HG02623 (cell line): Measurements from ENCODE around the gene GPR37L1.

Experiments
- ATAC-seq: cut with Tn5 transposase; IDR thresholded peaks from one replicate; pipeline ENCODE4 v1.9.1; 2021; ENCODE audit warnings: moderate library complexity; ENCODE audit not compliant: unreplicated experiment

GPR37L1 gene, protein sequence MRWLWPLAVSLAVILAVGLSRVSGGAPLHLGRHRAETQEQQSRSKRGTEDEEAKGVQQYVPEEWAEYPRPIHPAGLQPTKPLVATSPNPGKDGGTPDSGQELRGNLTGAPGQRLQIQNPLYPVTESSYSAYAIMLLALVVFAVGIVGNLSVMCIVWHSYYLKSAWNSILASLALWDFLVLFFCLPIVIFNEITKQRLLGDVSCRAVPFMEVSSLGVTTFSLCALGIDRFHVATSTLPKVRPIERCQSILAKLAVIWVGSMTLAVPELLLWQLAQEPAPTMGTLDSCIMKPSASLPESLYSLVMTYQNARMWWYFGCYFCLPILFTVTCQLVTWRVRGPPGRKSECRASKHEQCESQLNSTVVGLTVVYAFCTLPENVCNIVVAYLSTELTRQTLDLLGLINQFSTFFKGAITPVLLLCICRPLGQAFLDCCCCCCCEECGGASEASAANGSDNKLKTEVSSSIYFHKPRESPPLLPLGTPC

DNA sequence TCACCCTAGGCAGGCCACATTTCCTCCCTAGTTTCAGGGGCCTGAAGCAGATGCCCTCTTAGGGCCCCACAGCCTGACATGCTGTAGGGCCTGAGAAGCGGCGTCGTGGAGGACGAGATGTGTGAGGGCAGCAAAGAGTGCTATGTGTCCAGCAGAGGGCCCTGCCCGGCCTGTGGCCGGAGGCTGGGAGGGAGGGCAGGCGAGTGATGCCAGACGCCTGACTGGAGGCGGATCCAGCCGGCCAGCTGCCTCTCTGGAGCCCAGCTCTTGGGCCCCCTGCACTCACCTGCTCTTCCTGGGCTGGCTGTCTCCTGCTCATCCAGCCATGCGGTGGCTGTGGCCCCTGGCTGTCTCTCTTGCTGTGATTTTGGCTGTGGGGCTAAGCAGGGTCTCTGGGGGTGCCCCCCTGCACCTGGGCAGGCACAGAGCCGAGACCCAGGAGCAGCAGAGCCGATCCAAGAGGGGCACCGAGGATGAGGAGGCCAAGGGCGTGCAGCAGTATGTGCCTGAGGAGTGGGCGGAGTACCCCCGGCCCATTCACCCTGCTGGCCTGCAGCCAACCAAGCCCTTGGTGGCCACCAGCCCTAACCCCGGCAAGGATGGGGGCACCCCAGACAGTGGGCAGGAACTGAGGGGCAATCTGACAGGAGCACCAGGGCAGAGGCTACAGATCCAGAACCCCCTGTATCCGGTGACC lies at the start of gene GPR37L1:
Gene GPR37L1 (plus strand): TSS at position 279 of the 697 bp plus-strand sequence. CDS start 47 bp downstream, at position 326.
- ATAC-seq, result no peak

- no peak for ATAC-seq
Measured at GRCh38 chr1:202073206-202073605, 49.5 kb upstream of the GPR37L1 start.

DNA sequence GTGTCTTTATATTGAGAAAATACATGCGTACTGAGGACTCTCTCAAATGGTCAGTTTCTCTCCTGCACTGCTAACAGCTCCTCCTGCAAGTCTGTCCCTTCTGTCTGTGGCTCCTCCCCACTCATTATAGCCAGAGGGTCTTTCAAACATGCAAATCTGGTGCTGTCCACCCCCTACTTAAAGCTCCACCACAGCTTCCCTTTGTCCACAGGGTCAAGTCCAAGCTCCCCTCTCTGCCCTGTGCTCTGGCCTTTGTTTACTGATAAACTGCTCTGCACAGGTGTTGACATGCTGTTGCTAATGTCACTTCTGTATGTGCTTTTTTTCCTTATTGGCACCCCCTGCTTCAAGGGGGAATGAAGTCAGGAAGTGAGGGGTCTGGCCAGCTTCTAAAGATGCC lies 47.7 kb upstream of the GPR37L1 start:
- ATAC-seq, result no peak

- no peak for ATAC-seq
Measured at GRCh38 chr1:202075389-202075788, 47.3 kb upstream of the GPR37L1 start.

GRCh38 chr1:202076050-202076511 lies 46.6 kb upstream of the GPR37L1 start:
- ATAC-seq, result no peak

GRCh38 chr1:202078241-202078640 lies 44.5 kb upstream of the GPR37L1 start:
- ATAC-seq, result no peak

DNA sequence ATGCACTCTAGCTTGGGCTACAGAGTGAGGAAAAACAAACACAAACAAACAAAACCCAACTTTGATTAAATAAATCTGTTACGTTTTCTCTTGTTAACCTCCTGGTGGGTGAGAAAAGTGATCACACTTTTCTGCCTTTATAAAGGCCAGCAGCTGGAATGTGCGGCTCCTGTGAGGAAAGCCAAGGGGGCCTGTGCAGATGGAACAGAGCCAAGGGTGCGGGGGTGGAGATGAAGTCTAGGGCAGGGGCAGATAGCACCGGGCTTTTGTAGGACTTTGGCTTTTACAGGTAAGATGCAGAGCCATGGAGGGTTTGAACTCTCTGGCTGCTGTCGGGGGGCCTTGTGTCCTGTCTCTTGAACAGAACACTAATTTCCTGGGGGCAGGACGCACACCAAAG lies 40.7 kb upstream of the GPR37L1 start:
- no peak for ATAC-seq

- no peak for ATAC-seq
Measured at GRCh38 chr1:202084791-202085681, 37.7 kb upstream of the GPR37L1 start.

GRCh38 chr1:202085682-202086373 lies 36.9 kb upstream of the GPR37L1 start:
- no peak for ATAC-seq

DNA sequence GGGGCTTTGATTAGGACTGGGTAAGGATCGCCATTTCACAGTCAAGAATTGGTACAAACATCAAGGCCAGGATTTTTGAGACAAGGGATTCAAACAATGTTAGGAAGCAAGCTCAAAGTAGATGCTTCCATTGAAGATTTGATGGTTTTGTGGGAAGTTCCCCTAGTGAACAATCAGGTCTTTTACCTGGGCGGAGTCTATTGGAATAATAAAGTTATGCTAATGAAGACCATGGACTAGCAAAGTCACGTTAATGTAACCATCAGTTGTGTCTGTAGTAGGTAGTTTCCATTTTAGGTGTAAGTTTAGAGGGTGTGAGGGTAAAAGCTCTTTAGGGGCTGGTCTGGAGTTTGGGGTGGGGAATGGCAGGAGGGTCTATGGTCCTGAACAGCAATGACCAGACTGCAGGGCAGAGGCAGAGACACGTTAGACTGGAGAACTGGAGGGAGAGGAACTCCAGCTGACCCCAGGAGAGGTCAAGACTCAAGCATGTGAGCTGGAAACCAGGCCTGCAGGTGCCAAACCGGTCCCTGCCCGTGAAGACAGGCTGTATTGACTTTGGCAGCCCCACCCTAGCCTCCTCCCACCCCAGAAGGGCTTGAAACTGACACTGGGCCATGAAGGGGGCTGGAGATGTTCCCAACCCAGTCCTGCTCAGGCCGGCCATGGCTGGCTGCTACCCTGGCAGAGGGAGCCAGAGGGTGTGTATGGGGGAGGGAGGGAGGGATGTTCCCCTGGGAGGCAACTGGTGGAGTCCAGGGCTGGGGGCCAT lies 36.0 kb upstream of the GPR37L1 start:
- no peak for ATAC-seq

DNA sequence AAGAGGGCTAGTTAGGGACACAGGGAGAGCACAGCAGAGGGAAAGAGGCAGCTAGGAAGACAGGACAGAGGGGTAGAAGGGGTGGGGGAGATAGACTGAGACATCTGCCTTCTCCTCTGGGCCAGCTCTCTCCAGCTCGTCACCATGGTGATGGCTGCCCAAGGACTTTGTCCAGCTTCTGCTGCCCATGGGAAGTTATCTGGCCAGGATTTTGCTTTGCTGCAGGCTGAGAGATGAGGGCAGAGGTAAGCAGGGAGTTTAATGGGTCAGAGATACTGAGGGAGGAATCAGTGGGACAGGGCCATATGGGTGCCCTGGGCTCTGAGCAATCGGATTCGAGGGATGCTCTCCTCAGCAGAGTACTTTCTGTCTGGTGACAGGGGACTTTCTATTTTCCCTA lies 34.5 kb upstream of the GPR37L1 start:
- no peak for ATAC-seq

DNA sequence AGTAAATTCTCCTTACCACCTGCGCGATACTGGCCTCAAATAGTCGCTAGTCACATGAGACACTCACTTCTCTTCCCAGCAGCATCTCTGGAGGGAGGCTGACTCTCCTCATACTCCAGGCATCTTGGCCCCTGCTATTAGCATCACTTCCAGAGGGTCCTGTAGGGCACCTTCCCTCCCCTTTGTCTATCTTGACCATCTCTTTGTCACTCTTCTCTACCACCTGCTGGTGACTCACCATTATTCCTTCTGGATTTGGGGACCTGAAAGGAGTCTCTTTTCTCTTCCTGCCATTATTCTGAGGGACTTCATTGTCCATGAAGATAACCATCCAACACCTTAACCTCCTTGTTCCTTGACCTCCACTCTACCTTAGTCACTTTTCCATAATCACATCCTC lies 31.7 kb upstream of the GPR37L1 start:
- ATAC-seq, result no peak

DNA sequence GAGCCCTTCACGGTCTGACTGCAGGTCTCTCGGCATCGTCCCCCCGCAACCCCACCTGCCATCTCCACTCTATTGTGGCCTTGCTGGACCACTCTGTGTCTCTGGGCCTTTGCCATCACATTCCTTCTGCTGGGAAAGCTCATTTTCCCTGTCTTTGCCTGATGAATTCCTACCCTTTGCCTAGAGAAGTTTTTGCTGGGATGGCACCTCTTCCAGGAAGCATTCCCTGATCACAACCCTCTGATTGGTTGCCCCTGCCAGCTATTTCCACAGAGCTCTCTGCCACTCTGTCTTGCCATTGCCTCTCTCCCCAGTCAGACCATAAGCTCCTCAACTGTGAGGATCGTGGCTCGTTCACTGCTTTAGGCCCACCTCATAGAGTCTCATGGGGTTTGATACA lies 28.9 kb upstream of the GPR37L1 start:
- ATAC-seq, result no peak

GRCh38 chr1:202101184-202101583 lies 21.5 kb upstream of the GPR37L1 start:
- ATAC-seq, result no peak

GRCh38 chr1:202104073-202104472 lies 18.6 kb upstream of the GPR37L1 start:
- ATAC-seq, result no peak

DNA sequence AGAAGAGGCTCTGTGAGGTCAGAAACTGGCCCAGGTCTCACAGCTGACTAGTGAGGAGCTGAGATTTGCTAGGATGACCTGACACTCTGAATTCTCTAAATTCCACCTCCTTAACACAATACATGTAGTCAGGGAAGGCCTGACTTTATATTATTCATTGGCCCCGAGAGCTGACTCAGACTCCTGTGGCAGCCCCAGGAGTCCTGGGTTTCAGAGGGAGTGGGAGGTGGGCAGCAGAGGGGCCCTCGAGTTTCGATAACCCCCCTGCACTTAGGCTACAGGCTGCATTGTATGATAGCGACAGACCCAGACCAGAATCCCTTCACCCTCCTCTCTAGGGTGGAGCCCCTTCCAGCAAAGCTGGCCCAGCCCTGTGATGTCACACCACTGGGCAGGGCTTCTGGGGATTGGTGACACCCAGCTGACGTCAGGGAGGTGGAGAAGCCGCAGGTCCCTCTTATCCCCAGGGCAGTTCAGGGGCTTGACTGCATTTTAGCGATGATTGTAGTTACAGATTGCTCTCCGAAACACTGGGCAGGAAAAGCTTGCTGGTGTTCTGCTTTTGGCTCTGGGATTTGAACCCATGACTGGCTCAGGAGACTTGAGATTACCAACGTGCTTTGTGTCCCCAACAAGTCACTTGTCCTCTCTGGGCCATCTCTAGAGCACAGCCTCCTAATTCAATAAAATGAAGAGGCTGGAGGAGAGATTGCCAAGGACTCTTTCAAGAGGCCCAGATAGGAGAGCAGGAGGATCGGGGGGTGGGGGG lies 17.0 kb upstream of the GPR37L1 start:
- no peak for ATAC-seq

DNA sequence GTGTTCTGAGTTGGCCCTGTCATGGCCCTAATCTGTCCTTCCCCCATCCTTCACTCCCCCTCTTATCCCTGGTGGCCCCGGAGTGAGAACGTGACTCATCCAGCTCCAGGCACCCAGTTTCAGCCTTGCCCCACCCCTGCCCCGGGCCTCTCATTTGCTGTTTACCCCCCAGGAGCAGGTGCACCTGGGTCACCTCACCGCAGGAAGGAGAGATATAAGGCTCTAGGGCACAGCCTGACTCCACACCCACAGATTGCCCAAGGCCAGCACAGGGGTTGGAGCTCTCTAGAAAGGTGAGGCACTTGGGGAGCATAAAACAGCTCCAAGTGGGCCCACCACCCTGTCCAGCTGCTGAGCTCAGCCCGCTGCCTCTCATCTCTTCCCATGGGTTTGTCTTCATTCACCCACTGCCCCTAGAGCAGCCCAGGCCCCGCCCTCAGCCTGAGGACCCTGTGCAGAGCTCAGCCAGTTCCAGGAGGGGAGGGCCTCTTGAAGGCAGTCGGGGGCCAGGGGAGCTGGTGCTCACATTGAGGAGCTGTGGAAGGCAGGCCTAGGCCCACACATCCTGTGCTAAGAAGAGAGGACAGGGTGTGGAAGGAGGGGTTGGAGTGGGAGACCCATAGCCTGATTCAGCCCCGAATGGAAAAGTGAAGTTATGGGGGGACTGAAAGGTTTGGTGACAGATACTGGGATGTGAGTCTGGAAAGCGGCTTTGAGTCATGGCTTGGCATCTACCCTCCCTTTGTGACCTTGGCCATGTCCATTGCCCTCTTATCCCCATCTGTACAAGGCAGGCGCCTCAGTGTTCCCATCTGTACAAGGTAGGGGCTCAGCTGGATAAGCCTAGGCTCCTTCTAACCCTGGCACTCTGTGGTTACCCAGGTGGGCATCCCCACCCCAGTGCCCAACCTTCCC lies 16.1 kb upstream of the GPR37L1 start:
- no peak for ATAC-seq

DNA sequence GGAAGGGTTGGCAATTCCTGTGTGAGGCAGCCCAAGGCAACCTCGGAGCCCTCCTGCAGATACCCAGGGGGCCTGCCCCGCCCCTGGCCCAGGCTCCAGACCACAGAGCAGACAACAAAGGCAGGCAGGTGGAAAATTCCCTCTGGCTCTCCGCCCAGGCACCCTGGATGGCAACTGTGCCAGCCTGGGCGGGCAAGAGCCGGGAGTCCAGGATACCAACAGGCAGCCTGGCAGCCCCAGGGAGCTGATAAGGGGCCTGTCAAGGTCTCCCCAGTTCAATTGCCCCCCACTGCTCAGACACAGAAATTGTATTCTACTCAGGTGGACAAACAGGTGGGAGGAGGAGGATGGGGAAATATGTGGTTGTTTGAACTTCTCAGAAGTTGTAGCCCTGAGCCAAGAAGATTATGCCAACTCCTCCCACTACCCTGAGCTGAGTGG lies 15.4 kb upstream of the GPR37L1 start:
- no peak for ATAC-seq
